ENCODE data around the gene TMEM231.

DNA sequence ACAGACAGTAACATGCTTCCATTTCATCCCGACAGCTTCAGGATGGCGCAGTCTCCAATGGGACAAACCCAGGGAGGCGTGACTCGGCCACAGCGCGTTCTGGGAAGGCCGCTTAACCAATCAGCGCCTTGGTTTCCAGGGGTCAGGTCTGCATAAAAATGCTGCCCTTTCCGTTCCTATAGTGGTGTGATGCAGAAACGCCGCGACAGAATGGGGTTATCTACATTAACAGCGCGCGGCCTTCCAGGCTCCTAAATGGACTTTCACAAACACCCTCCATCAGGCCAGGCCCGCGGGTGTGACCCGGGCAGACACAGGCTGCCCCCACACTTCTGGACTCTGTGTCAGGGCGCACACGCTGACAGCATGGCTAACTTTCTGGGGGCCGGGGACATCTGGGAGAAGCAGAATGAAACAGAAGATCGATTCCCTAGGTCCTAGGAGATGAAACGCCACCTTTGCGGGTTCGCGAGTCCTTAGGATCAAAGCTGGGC lies 792 bp downstream of the TMEM231 start:
- TF ChIP-seq CTCF (IDR thresholded peaks at IDR 0.05) (no peak), POLR2A (IDR thresholded peaks at IDR 0.05) (no peak)
